ENCODE results near the gene MED25.

- TF ChIP-seq POLR2AphosphoS5 (IDR thresholded peaks at IDR 0.05; ENCODE audit: low read depth, low read length): no peak; the same call in none of the 2 replicates
- no peak for TF ChIP-seq POLR2A (IDR thresholded peaks at IDR 0.05; ENCODE audit: low read depth, low read length)
- TF ChIP-seq TAF1 (IDR thresholded peaks at IDR 0.05; ENCODE audit: low read depth, low read length): no peak
- no peak for TF ChIP-seq SPI1 (IDR thresholded peaks at IDR 0.05; ENCODE audit: low read depth, low read length)
- TF ChIP-seq POU2F2 (IDR thresholded peaks at IDR 0.05; ENCODE audit: low read depth, low read length): no peak
- TF ChIP-seq PAX5 (IDR thresholded peaks at IDR 0.05; ENCODE audit: insufficient read depth, low read length, severe bottlenecking): no peak
Observed at GRCh38 chr19:49858088-49858985, 40.2 kb downstream of the MED25 start.
